ENCODE results near the gene KPTN.

GRCh38 chr19:47499371-47499770 is 15.4 kb upstream of the KPTN start:
- TF ChIP-seq POLR2A (IDR thresholded peaks at IDR 0.05) (no peak), CTCF (IDR thresholded peaks at IDR 0.05) (no peak)
